ENCODE data around the gene LCLAT1.

Gene LCLAT1

DNA sequence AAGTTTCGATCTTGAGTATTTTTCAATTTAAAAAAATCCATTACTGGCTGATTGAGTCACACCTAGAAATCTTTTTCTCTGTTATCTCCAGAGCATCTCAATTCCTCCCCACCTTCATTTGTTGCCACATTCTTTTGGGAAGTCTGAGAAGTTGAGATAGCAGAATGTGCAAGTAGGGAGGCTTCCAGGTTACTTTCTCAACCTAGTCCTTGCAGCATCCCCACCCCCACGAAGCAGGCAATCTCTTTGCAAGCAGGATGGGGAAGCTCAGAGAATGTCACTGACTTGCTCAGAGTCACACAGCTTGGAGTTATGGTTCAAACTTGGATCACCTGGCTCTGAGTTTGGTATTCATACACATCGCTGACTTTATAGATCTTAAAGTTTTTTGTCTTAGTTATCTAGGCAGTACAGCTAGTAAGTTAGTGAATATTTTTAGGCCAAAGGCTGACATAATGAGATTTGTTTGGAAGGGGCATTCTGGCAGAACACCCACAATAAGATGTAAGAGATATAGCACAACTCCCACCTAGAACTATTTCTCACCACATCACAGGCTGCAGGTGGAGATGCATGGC lies 25.9 kb upstream of the LCLAT1 start:
- no peaks in the 10 kb centered on the region for H3K36me3 ChIP-seq
- H3K4me3 ChIP-seq (ENCODE audit: low read depth in 1 of 2, low read length in 1 of 2) = no peak overlapping the region
- H3K27me3 ChIP-seq = no peaks in the 10 kb centered on the region
- H3K4me1 ChIP-seq (ENCODE audit: control insufficient read depth in 1 of 2, insufficient read depth in 1 of 2, low read depth in 1 of 2, low read length in 1 of 2) = peaks cover 4 to 6% of the 10 kb centered on the region in 2 experiments
- no peak overlapping the region for H3K27ac ChIP-seq
- H3K9me3 ChIP-seq = no peaks in the 10 kb centered on the region
- TF ChIP-seq, protein P1, sequence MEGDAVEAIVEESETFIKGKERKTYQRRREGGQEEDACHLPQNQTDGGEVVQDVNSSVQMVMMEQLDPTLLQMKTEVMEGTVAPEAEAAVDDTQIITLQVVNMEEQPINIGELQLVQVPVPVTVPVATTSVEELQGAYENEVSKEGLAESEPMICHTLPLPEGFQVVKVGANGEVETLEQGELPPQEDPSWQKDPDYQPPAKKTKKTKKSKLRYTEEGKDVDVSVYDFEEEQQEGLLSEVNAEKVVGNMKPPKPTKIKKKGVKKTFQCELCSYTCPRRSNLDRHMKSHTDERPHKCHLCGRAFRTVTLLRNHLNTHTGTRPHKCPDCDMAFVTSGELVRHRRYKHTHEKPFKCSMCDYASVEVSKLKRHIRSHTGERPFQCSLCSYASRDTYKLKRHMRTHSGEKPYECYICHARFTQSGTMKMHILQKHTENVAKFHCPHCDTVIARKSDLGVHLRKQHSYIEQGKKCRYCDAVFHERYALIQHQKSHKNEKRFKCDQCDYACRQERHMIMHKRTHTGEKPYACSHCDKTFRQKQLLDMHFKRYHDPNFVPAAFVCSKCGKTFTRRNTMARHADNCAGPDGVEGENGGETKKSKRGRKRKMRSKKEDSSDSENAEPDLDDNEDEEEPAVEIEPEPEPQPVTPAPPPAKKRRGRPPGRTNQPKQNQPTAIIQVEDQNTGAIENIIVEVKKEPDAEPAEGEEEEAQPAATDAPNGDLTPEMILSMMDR (IDR thresholded peaks at IDR 0.05) = no peak

- H3K36me3 ChIP-seq = no peaks in the 10 kb centered on the region
- H3K4me3 ChIP-seq (ENCODE audit: low read depth in 1 of 2, low read length in 1 of 2) = no peak overlapping the region
- peaks cover 4 to 13% of the 10 kb centered on the region in 2 experiments for H3K4me1 ChIP-seq (ENCODE audit: control insufficient read depth in 1 of 2, insufficient read depth in 1 of 2, low read depth in 1 of 2, low read length in 1 of 2)
- TF ChIP-seq, protein P1 (IDR thresholded peaks at IDR 0.05) = no peak
- H3K9me3 ChIP-seq = no peaks in the 10 kb centered on the region
- H3K27me3 ChIP-seq = no peaks in the 10 kb centered on the region
- H3K27ac ChIP-seq = no peak overlapping the region
These were observed 25.2 kb upstream of the LCLAT1 start for GRCh38 chr2:30421604-30422443.

DNA sequence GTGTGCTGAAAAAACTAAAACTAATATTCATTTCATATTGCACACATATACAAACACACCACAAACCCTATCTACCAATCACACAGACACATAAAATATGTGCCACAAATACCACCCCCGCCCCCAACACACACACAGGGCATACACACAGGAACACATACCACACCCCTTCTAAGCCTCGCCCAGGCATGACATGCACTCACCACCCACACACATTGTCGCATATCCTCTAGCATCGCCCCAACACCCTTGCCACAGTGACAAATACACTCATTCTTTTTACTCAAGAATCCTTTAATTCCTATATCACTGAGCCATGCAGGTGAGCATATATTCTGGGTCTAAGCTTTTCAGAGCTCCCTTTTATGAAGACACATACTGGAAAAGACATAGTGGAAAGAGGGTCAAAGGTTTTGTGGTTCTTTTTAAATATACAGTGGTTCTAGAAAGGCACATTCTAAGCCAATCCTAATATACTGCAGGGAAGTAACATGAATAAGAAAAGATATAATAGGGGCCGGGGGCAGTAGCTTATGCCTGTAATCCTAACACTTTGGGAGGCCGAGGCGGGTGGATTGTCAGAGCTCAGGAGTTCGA lies 24.5 kb upstream of the LCLAT1 start:
- H3K27me3 ChIP-seq = no peaks in the 10 kb centered on the region
- no peaks in the 10 kb centered on the region for H3K36me3 ChIP-seq
- no peaks in the 10 kb centered on the region for H3K9me3 ChIP-seq
- no peak overlapping the region for H3K27ac ChIP-seq
- no peak overlapping the region for H3K4me3 ChIP-seq (ENCODE audit: low read depth in 1 of 2, low read length in 1 of 2)
- peaks cover 7 to 13% of the 10 kb centered on the region in 2 experiments for H3K4me1 ChIP-seq (ENCODE audit: control insufficient read depth in 1 of 2, insufficient read depth in 1 of 2, low read depth in 1 of 2, low read length in 1 of 2)
- TF ChIP-seq, protein P1 (IDR thresholded peaks at IDR 0.05) = no peak

DNA sequence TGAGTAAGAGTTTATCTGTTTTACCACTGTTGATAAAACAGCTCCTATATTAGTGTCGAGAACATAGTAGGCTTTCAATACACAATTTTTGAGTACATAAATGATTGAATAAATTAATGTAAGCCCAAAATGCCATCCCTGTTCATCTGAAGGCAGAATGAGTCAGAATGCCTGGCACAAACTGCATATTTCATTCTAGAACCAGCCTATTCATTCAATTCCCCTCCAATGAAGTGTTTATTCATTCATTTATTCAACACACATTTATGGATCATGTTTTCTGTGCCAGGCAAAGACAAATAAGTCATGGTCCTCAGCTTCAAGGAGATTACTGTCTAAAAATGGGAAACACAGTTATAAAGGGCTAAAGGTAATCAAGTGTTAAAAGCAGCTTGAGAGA lies 22.8 kb upstream of the LCLAT1 start:
- Histone ChIP-seq H3K27ac (no peak overlapping the region), H3K9me3 (no peaks in the 10 kb centered on the region), H3K36me3 (no peaks in the 10 kb centered on the region), H3K4me3 (ENCODE audit: low read depth in 1 of 2, low read length in 1 of 2) (no peak overlapping the region), H3K27me3 (no peaks in the 10 kb centered on the region), H3K4me1 (ENCODE audit: control insufficient read depth in 1 of 2, insufficient read depth in 1 of 2, low read depth in 1 of 2, low read length in 1 of 2) (peaks cover 21 to 27% of the 10 kb centered on the region in 2 experiments)
- TF ChIP-seq, protein P1 (IDR thresholded peaks at IDR 0.05) = no peak

- TF ChIP-seq, protein P1 (IDR thresholded peaks at IDR 0.05) = no peak
These were observed 21.7 kb upstream of the LCLAT1 start for GRCh38 chr2:30425326-30425725.

More at GRCh38 chr2:30425326-30425725, 21.7 kb upstream of the LCLAT1 start:
- no peak overlapping the region for H3K27ac ChIP-seq
- no peaks in the 10 kb centered on the region for H3K36me3 ChIP-seq
- H3K27me3 ChIP-seq = no peaks in the 10 kb centered on the region
- H3K4me1 ChIP-seq (ENCODE audit: control insufficient read depth in 1 of 2, insufficient read depth in 1 of 2, low read depth in 1 of 2, low read length in 1 of 2) = peaks cover 21 to 27% of the 10 kb centered on the region in 2 experiments
- no peaks in the 10 kb centered on the region for H3K9me3 ChIP-seq
- no peak overlapping the region for H3K4me3 ChIP-seq (ENCODE audit: low read depth in 1 of 2, low read length in 1 of 2)
